HG03571 (cell line): ENCODE data around the gene C19orf73.

Source experiments
- ATAC-seq: cut with Tn5 transposase; IDR thresholded peaks from one replicate; pipeline ENCODE4 v1.9.1; 2021; ENCODE audit not compliant: unreplicated experiment

C19orf73 gene

GRCh38 chr19:49070416-49070815 lies 48.5 kb downstream of the C19orf73 start:
- no peak for ATAC-seq

- no peak for ATAC-seq
These were observed 49.9 kb downstream of the C19orf73 start for GRCh38 chr19:49069026-49069425.
